HepG2 (cell line): Measurements from ENCODE around the gene ZMYND10. TPM values are rescaled to one million over a fixed set of nuclear protein-coding genes. Genes with fewer than 3 reads are reported as not detected.

Source experiments
- ATF1 ChIP-seq: IDR thresholded peaks from 2 replicates; pipeline ENCODE4 v1.6.1; 2016; ENCODE audit warnings: mild to moderate bottlenecking, control low read depth
- ATM ChIP-seq: fragments of 450-650 bp; IDR thresholded peaks from 2 replicates; pipeline ENCODE4 v1.7.1; 2017; ENCODE audit warnings: mild to moderate bottlenecking, borderline replicate concordance
- ATRX ChIP-seq: sonication (generic); formaldehyde crosslinking; IDR thresholded peaks from 2 replicates; pipeline ENCODE4 v1.4.0; 2020; ENCODE audit warnings: missing genetic modification reagents, borderline replicate concordance
- BRCA1 ChIP-seq: sonication (generic); formaldehyde crosslinking; IDR thresholded peaks from 2 replicates; pipeline ENCODE4 v1.4.0; 2020; ENCODE audit warnings: missing genetic modification reagents
- DR1 ChIP-seq: sonication (generic); formaldehyde crosslinking; IDR thresholded peaks from 2 replicates; pipeline ENCODE4 v1.8.0; 2021; ENCODE audit warnings: mild to moderate bottlenecking, missing genetic modification reagents, inconsistent platforms
- ELF4 ChIP-seq: sonication (generic); formaldehyde crosslinking; IDR thresholded peaks from 2 replicates; pipeline ENCODE4 v1.5.0; 2020; ENCODE audit warnings: missing genetic modification reagents, mild to moderate bottlenecking, moderate library complexity, borderline replicate concordance
- GPN1 ChIP-seq: sonication (generic); formaldehyde crosslinking; IDR thresholded peaks from 2 replicates; pipeline ENCODE4 v1.5.1; 2020; ENCODE audit warnings: missing genetic modification reagents, borderline replicate concordance
- MIER3 ChIP-seq: IDR thresholded peaks from 2 replicates; pipeline ENCODE4 v1.6.1; 2016; ENCODE audit warnings: missing compliant biosample characterization, borderline replicate concordance
- MTA3 ChIP-seq: sonication (generic); formaldehyde crosslinking; IDR thresholded peaks from 2 replicates; pipeline ENCODE4 v1.4.0; 2020; ENCODE audit warnings: missing genetic modification reagents
- MTF2 ChIP-seq: sonication (generic); formaldehyde crosslinking; IDR thresholded peaks from 2 replicates; pipeline ENCODE4 v1.5.0; 2020; ENCODE audit warnings: missing genetic modification reagents, borderline replicate concordance
- ZKSCAN8 ChIP-seq: IDR thresholded peaks from 2 replicates; pipeline ENCODE4 v1.6.1; 2016; ENCODE audit warnings: borderline replicate concordance, missing genetic modification reagents, missing compliant biosample characterization
- ZNF160 ChIP-seq: sonication (generic); formaldehyde crosslinking; IDR thresholded peaks from 2 replicates; pipeline ENCODE4 v1.8.0; 2022; ENCODE audit warnings: mild to moderate bottlenecking, inconsistent platforms, missing genetic modification reagents
- ZNF232 ChIP-seq: sonication (generic); formaldehyde crosslinking; IDR thresholded peaks from 2 replicates; pipeline ENCODE4 v1.4.0; 2020; ENCODE audit warnings: missing genetic modification reagents, borderline replicate concordance
- ZNF33B ChIP-seq: sonication (generic); formaldehyde crosslinking; IDR thresholded peaks from 2 replicates; pipeline ENCODE4 v1.5.1; 2020; ENCODE audit warnings: mild to moderate bottlenecking, missing genetic modification reagents
- ZNF816 ChIP-seq: sonication (generic); formaldehyde crosslinking; IDR thresholded peaks from 2 replicates; pipeline ENCODE4 v1.8.0; 2022; ENCODE audit warnings: missing genetic modification reagents, mild to moderate bottlenecking, borderline replicate concordance
- ZNF878 ChIP-seq: sonication (generic); formaldehyde crosslinking; IDR thresholded peaks from 2 replicates; pipeline ENCODE4 v1.8.1; 2023; ENCODE audit warnings: mild to moderate bottlenecking, missing genetic modification reagents, moderate library complexity
- polyA plus RNA-seq, 8 experiments: library from polyadenylated mRNA; depleted of rRNA in 3 of 8; stranded (reverse) in 7 of 8; unstranded in 1 of 8; fragments of >200 nt; fragmentation: Illumina TruSeq in 4 of 8; extraction: Trizol in 4 of 8; gene quantifications; 2 replicates each; pipeline versions ENCODE4 v1.2.1 to v1.2.3, GENCODE V29; 2011 to 2016; ENCODE audit warnings: low read depth in 4 of 8, missing spikeins in 1 of 8, mixed read lengths in 1 of 8; ENCODE audit not compliant: insufficient read depth in 1 of 8
- total RNA-seq, 5 experiments: library from RNA; depleted of rRNA; stranded (reverse); fragments of >200 nt; fragmentation: Illumina TruSeq; extraction: Trizol; gene quantifications; 2 replicates each; pipeline ENCODE4 v1.2.3, GENCODE V29; 2016; ENCODE audit warnings: low read depth in 1 of 5
- TF ChIP-seq, protein P1 (sequence below): sonication (generic); formaldehyde crosslinking; IDR thresholded peaks from 2 replicates; pipeline ENCODE4 v1.4.0; 2020; ENCODE audit warnings: missing genetic modification reagents
- TF ChIP-seq, protein P2 (sequence below), 2 experiments: sonication (generic) in 1 of 2; formaldehyde crosslinking in 1 of 2; IDR thresholded peaks; 2 replicates each; pipeline versions ENCODE4 v1.4.0 to v1.6.1; 2018 to 2020; ENCODE audit warnings: missing genetic modification reagents in 2 of 2, borderline replicate concordance in 1 of 2, low read depth in 1 of 2, mild to moderate bottlenecking in 1 of 2, missing biosample characterization in 1 of 2
- TF ChIP-seq, protein P3 (sequence below): IDR thresholded peaks from 2 replicates; pipeline ENCODE4 v1.4.0; 2020; ENCODE audit warnings: mild to moderate bottlenecking, missing genetic modification reagents

ZMYND10 gene
- total and polyA plus RNA-seq, 2 of the 13 experiments (the other 11 are each of a cell fraction or from before 2014, with no cell fraction given) = 0.60 to 0.74 TPM

DNA sequence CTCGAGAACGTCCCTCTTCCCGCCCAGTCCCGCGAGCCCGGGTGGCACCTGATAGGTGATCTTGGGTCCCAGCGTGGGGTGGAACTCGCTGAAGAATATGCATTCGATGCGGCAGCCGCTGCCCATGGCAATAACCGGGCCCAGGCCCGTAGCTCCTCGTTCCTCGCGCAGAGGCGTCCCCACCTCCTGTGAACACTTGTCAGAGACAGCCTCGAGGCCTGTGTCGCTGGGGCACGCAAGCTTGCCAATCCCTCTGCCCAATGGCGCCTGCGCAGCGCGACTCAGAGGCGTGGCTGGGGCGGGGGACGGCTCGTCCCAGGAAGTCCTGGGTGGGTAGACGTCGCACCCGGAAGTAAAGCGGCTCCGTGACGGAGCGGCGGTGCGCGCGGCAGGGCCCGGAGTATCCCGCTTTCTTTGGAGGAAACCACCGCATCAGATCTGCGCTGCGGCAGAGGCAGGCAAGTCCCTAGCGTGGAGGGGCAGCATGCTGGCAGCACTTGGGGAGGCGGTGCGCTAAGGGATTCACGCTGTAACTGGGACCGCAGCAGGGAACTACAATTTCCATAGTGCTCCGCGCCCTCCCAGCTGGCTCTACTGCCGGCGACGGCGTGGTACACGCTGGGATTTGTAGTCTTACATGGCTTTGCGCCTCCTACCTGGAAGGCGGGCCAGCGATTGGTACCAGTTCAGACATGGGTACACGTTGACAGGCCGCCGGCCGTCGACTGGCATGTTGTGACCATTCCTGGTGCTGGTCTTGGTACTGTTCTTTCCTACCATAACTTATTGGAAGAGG is 5.2 kb upstream of the ZMYND10 start, which contains the start of the genes CYB561D2 and NPRL2 (continued):
- peak; percentile 97 for TF ChIP-seq ZNF232 (CRISPR knock-in tag)
- TF ChIP-seq, protein P1, sequence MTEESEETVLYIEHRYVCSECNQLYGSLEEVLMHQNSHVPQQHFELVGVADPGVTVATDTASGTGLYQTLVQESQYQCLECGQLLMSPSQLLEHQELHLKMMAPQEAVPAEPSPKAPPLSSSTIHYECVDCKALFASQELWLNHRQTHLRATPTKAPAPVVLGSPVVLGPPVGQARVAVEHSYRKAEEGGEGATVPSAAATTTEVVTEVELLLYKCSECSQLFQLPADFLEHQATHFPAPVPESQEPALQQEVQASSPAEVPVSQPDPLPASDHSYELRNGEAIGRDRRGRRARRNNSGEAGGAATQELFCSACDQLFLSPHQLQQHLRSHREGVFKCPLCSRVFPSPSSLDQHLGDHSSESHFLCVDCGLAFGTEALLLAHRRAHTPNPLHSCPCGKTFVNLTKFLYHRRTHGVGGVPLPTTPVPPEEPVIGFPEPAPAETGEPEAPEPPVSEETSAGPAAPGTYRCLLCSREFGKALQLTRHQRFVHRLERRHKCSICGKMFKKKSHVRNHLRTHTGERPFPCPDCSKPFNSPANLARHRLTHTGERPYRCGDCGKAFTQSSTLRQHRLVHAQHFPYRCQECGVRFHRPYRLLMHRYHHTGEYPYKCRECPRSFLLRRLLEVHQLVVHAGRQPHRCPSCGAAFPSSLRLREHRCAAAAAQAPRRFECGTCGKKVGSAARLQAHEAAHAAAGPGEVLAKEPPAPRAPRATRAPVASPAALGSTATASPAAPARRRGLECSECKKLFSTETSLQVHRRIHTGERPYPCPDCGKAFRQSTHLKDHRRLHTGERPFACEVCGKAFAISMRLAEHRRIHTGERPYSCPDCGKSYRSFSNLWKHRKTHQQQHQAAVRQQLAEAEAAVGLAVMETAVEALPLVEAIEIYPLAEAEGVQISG (CRISPR knock-in tag) = peak; percentile 93
- peak; percentile 90 for TF ChIP-seq ATF1 (CRISPR knock-in tag)
- peak; percentile 58; the same call in 1 of the 2 replicates for TF ChIP-seq MTF2 (CRISPR knock-in tag)
- peak; percentile 92; the same call in 1 of the 2 replicates for TF ChIP-seq ZNF33B (CRISPR knock-in tag)
- TF ChIP-seq MIER3 = peak; percentile 48; the same call in 1 of the 2 replicates
- TF ChIP-seq ZNF878 (CRISPR knock-in tag) = peak; percentile 79; the same call in 1 of the 2 replicates
- peak; percentile 83; the same call in 1 of the 2 replicates for TF ChIP-seq BRCA1 (CRISPR knock-in tag)
- TF ChIP-seq DR1 (CRISPR knock-in tag) = peak; percentile 77
- no peak for TF ChIP-seq ATM
- TF ChIP-seq MTA3 (CRISPR knock-in tag) = no peak
- peak; percentile 34; the same call in 1 of the 2 replicates for TF ChIP-seq ZKSCAN8 (CRISPR knock-in tag)
- TF ChIP-seq ATRX (CRISPR knock-in tag) = no peak
- 0 out of 2 replicates have a peak, but pooled peaks have one; percentile 80 for TF ChIP-seq GPN1 (CRISPR knock-in tag)
- TF ChIP-seq, protein P2, sequence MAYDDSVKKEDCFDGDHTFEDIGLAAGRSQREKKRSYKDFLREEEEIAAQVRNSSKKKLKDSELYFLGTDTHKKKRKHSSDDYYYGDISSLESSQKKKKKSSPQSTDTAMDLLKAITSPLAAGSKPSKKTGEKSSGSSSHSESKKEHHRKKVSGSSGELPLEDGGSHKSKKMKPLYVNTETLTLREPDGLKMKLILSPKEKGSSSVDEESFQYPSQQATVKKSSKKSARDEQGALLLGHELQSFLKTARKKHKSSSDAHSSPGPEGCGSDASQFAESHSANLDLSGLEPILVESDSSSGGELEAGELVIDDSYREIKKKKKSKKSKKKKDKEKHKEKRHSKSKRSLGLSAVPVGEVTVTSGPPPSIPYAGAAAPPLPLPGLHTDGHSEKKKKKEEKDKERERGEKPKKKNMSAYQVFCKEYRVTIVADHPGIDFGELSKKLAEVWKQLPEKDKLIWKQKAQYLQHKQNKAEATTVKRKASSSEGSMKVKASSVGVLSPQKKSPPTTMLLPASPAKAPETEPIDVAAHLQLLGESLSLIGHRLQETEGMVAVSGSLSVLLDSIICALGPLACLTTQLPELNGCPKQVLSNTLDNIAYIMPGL (CRISPR knock-in tag; IDR thresholded peaks at IDR 0.05; ENCODE audit: borderline replicate concordance in 1 of 2, low read depth in 1 of 2) = peak; percentile 53 to 80; a peak in 2 of 4 replicates
- peak; percentile 94 for TF ChIP-seq ZNF160 (CRISPR knock-in tag)
- peak; percentile 99 for TF ChIP-seq ELF4 (CRISPR knock-in tag)
- peak; percentile 84; the same call in 1 of the 2 replicates for TF ChIP-seq ZNF816 (CRISPR knock-in tag)
- TF ChIP-seq, protein P3, sequence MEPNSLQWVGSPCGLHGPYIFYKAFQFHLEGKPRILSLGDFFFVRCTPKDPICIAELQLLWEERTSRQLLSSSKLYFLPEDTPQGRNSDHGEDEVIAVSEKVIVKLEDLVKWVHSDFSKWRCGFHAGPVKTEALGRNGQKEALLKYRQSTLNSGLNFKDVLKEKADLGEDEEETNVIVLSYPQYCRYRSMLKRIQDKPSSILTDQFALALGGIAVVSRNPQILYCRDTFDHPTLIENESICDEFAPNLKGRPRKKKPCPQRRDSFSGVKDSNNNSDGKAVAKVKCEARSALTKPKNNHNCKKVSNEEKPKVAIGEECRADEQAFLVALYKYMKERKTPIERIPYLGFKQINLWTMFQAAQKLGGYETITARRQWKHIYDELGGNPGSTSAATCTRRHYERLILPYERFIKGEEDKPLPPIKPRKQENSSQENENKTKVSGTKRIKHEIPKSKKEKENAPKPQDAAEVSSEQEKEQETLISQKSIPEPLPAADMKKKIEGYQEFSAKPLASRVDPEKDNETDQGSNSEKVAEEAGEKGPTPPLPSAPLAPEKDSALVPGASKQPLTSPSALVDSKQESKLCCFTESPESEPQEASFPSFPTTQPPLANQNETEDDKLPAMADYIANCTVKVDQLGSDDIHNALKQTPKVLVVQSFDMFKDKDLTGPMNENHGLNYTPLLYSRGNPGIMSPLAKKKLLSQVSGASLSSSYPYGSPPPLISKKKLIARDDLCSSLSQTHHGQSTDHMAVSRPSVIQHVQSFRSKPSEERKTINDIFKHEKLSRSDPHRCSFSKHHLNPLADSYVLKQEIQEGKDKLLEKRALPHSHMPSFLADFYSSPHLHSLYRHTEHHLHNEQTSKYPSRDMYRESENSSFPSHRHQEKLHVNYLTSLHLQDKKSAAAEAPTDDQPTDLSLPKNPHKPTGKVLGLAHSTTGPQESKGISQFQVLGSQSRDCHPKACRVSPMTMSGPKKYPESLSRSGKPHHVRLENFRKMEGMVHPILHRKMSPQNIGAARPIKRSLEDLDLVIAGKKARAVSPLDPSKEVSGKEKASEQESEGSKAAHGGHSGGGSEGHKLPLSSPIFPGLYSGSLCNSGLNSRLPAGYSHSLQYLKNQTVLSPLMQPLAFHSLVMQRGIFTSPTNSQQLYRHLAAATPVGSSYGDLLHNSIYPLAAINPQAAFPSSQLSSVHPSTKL (CRISPR knock-in tag) = peak; percentile 54; the same call in 1 of the 2 replicates
